ENCODE results near the gene PPARA. TPM values are rescaled to one million over a fixed set of nuclear protein-coding genes. Genes with fewer than 3 reads are reported as not detected.

PPARA gene
- total and polyA plus RNA-seq, 2 experiments from 2014 or later, result 4.7 to 12.6 TPM

- Mint-ChIP-seq H3K36me3 (ENCODE audit: low read depth) (peaks cover 43% of the 10 kb centered on the region), H3K27me3 (ENCODE audit: insufficient read depth, low read depth, poor library complexity) (peaks cover 3% of the 10 kb centered on the region), H3K27ac (no peak overlapping the region), H3K9me3 (no peaks in the 10 kb centered on the region), H3K4me1 (no peaks in the 10 kb centered on the region), H3K4me3 (no peak overlapping the region)
- Histone ChIP-seq H3K4me2 (no peak overlapping the region), H3K27ac (ENCODE audit: low read depth) (no peak overlapping the region), H3K9me2 (ENCODE audit: insufficient read depth) (no peaks in the 10 kb centered on the region), H3K4me3 (no peak overlapping the region), H2AFZ (no peak overlapping the region), H3K79me2 (replicated peaks; ENCODE audit: insufficient read depth) (no peaks in the 10 kb centered on the region), H4K20me1 (replicated peaks; ENCODE audit: insufficient read depth) (no peaks in the 10 kb centered on the region; the same call in 1 of the 2 replicates), H3F3A (replicated peaks; ENCODE audit: low read depth) (no peaks in the 10 kb centered on the region), H3K36me3 (ENCODE audit: insufficient read depth) (peaks cover 16% of the 10 kb centered on the region; the same call in 1 of the 2 replicates), H3K27me3 (ENCODE audit: insufficient read depth) (no peaks in the 10 kb centered on the region), H3K4me1 (ENCODE audit: insufficient read depth) (no peaks in the 10 kb centered on the region)
- DNase-seq (ENCODE audit: low spot score) (no peak), ATAC-seq (no peak)
- TF ChIP-seq REST (IDR thresholded peaks at IDR 0.05; ENCODE audit: unreplicated experiment), result no peak
- no peak for TF ChIP-seq EZH2phosphoT487 (IDR thresholded peaks at IDR 0.05; ENCODE audit: unreplicated experiment)
- no peak for TF ChIP-seq POLR2AphosphoS5 (IDR thresholded peaks at IDR 0.05; ENCODE audit: low read depth)
- no peak for TF ChIP-seq CREB1 (CRISPR knock-in tag; IDR thresholded peaks at IDR 0.05; ENCODE audit: low read depth)
- TF ChIP-seq ZNF114 (CRISPR knock-in tag; IDR thresholded peaks at IDR 0.05), result no peak
- TF ChIP-seq NANOG (IDR thresholded peaks at IDR 0.05; ENCODE audit: borderline replicate concordance), result no peak
- TF ChIP-seq ETS1 (IDR thresholded peaks at IDR 0.05), result no peak
- no peak for TF ChIP-seq CTCF (conservative IDR thresholded peaks at IDR 0.05; ENCODE audit: low read depth in 2 of 2)
- no peak for TF ChIP-seq ZNF462 (CRISPR knock-in tag; IDR thresholded peaks at IDR 0.05)
- TF ChIP-seq ZNF331 (CRISPR knock-in tag; IDR thresholded peaks at IDR 0.05; ENCODE audit: low read depth), result no peak
- no peak for TF ChIP-seq JUNB (IDR thresholded peaks at IDR 0.05; ENCODE audit: unreplicated experiment)
- TF ChIP-seq EZH2 (IDR thresholded peaks at IDR 0.05; ENCODE audit: low read depth, unreplicated experiment), result no peak
- TF ChIP-seq STAT1 (IDR thresholded peaks at IDR 0.05; ENCODE audit: unreplicated experiment), result no peak
Observed at GRCh38 chr22:46275455-46276122, 125.3 kb downstream of the PPARA start.

Measured in GM23338 (cell line).